NCI-H774 (cell line): ENCODE measurements around the gene MTX1.
"Not testable (repeated sequence)": the region's sequence is repeated elsewhere in the genome, so short reads cannot be mapped to it uniquely, and the experiment has no call there.

Experiments
- DNase-seq: peaks from one replicate; lab custom pipeline; 2025; lab: John Stamatoyannopoulos, UW

MTX1 gene

GRCh38 chr1:155189926-155190325 is 18.6 kb upstream of the MTX1 start:
- not testable (repeated sequence) for DNase-seq

- no peak for DNase-seq
Measured at GRCh38 chr1:155191904-155192303, 16.6 kb upstream of the MTX1 start.

GRCh38 chr1:155192346-155193274 is 15.9 kb upstream of the MTX1 start:
- DNase-seq: peak; percentile 60

- peak; percentile 86 for DNase-seq
Measured at GRCh38 chr1:155193275-155193990, 15.1 kb upstream of the MTX1 start.

DNA sequence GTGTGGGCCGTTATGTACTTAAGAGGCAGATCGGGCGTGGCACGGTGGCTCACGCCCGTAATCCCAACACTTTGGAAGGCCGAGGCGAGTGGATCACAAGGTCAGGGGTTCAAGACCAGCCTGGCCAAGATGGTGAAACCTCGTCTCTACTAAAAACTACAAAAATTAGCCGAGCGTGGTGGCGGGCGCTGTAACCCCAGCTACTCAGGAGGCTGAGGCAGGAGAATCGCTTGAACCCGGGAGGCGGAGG is 14.6 kb upstream of the MTX1 start:
- not testable (repeated sequence) for DNase-seq

GRCh38 chr1:155195201-155196102 is 13.0 kb upstream of the MTX1 start:
- DNase-seq: no peak

DNA sequence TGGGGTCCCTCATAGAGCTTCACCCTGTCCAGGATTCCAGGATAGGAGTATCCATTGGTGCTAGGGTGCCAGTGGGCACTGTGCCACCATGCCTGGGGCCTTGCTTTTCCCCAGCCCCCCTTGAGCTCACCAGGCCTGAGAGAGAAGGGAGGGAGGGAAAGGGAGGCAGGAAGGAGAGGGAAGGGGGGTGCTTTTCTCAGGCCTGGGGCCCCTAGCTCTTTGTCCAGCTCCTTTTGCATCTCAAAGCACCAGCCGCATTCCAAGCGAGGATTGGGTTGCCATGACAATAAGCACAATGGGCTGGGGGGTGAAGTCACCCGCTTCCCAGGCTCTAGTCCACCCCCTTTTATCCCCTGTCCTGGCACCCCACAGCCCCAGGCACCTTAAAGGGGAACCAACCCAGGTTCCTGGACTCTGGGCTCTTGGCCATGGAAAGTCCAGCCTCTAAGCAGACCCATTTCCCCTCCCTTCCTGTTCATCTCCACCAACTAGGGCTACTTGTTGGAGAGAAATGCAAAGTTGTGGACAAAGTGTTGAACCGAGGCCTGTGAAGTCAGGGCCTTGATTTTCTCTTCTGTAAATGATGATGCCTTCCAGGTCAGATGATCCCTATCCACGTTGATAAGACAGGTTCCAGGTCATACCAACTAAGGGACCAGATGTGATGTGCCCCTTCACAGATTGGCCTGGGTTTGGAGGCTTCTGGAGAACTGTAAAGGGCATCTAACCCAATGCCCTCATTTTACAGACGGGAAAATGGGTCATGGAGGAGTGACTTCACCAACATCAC is 12.2 kb upstream of the MTX1 start:
- no peak for DNase-seq

- no peak for DNase-seq
Measured at GRCh38 chr1:155196893-155197638, 11.4 kb upstream of the MTX1 start.

- DNase-seq: no peak
Measured at GRCh38 chr1:155197901-155198546, 10.5 kb upstream of the MTX1 start.

- DNase-seq: no peak
Measured at GRCh38 chr1:155198547-155198906, 10.0 kb upstream of the MTX1 start.

DNA sequence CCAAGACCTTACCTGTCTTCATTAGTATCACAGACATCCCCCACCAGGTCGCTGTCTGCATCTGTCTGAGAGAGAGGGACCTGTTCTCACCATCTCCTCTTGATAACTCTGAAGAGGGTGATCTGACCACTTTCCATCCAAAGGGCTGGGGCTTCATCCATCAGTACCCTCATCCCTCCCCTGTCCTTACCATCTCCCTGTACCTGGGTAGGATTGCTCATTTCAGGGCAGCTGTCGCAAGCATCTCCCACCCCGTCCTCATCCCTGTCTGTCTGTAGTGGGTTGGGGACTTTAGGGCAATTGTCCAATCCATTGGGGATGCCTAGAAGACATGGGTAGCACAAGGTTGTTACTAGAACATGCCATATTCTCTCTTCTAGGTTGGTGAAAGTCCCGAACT is 8.7 kb upstream of the MTX1 start:
- DNase-seq: no peak

- DNase-seq: no peak
Measured at GRCh38 chr1:155200920-155201319, 7.6 kb upstream of the MTX1 start.

GRCh38 chr1:155202198-155202597 is 6.3 kb upstream of the MTX1 start:
- no peak for DNase-seq

DNA sequence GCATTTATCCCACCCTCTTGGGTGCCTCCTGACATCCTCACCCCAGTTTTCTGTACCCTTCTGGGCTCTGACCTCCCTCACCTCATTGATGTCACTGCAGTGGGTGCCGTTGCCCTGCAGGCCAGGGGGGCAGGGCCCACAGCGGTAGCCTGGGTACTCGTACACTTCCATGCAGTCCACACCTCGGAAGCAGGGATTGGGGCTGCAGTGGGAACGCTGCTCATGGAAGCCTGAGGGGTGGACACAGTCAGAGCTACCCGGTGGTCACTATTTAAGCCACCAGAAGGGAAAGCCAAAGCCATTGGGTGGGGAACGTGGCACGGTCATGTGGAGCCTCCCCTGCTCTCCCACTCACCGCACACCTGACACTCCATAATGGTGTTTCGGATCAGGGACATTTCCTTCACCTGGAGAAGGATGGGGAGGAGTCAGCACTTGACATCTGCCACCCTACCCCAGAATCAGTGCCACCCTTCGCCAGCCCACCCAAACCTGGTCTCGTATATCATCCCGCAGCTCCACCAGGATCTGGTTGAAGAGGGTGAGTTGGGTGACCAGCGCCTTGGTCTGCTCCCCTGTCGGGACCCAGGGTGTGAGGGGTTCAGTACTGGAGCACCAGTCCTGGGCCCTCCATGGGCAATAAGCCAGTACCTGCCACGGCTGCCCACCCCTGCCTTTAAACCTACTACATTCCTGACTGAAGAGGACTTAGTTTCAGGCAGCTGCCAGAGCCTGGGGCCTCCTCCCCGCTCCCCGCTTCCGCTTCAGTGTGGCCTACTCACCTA is 5.6 kb upstream of the MTX1 start:
- DNase-seq: no peak

- DNase-seq: no peak
Measured at GRCh38 chr1:155205035-155205434, 3.5 kb upstream of the MTX1 start.

DNA sequence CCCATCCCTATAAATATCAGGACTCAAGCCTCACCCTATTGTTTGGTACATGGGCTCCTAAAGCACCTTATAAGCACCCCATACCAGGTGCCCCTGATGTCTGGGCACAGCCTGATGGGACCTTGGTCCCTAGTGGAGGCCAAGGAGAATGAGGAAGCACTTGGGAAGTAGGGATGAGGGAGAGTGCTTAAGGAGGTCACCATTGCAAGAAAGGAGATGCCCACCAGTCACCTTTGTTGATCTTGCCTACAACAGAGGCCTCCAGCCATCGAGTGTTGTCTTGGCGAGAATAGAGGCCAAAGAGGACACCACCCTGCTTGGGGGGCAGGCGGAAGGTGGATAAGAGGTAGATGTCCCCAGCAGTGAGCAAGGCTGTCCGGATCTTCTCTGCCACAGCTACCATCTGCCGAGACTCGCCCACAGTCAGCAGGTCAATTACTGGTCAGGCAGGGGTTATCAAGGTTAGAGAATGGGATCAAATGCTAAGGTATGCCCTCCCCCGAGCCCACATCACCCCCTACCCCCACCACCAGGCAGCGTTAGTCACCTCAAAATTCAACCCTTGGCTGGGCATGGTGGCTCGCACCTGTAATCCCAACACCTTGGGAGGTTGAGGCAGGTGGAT is 2.4 kb upstream of the MTX1 start:
- no peak for DNase-seq

- DNase-seq: peak; percentile 51
Measured at GRCh38 chr1:155206891-155207805, 1.3 kb upstream of the MTX1 start.
